ENCODE measurements around the gene FRAT1.

The FRAT1 gene

DNA sequence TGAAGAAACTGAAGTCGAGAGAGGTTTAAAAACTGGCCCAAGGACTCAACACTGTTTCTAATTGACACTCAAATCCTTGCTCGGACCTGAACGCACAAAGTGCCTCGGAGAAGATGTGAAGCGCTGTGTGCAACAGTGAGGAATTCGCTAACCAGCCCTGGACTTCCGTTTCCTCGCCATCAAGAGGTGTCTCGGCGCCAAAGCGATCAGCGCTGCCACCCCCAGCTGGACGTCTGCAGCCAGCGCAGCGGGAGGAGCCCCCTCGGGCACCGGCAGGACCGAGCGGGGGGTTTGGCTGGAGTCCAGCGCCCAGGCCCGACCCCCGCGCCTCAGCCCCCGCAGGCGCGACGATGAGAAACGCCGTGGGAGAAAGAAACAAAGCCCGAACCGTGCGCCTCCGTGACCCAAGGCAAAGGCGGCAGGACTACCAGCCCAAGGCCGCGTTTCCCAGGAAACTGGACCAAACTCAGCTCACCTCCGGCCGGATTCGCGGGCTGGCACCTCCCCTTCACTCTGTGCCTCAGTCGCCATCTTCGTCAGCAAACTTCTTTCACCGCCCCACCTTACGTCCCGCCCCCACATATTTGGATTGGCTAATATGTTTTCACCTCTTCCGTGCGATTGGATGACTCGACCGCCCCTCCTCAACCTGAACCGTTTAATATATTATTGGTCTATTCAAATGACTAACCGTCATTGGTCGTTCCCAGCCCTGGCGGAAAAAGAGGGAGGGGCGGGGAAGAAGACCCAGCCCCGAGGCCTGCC is 26.8 kb upstream of the FRAT1 start, which contains the start of gene ARHGAP19:
ARHGAP19 (minus strand) TSS at position 541 of the 765 bp plus-strand sequence; CDS start at position 531, 10 bp downstream.
- Histone ChIP-seq H2AFZ (ENCODE audit: low read depth, low read length) (peak within 1 kb of the TSS; percentile 42), H3K9me3 (ENCODE audit: low read length) (no peaks in the 10 kb centered on the region), H3K27me3 (ENCODE audit: insufficient read depth, low read length) (no peaks in the 10 kb centered on the region), H3K4me1 (ENCODE audit: insufficient read depth, low read length) (no peaks in the 10 kb centered on the region), H3K36me3 (ENCODE audit: insufficient read depth, low read length) (no peaks in the 10 kb centered on the region), H3K4me3 (ENCODE audit: low read length) (peak within 1 kb of the TSS; percentile 61)

DNA sequence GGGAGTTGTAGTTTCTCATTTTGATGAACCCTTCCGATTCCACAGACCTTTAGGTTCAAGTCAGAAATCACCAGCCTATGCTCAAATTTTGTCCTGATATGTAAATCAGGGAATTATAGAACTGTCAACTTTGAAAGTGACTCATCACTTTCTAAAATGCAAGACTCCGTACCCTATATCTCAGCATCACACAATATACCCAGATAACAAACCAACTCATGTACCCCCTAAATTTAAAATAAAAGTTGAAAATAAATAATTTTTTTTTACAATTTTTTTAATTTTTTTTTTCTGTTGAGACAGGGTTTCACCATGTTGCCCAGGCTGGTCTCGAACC is 26.2 kb upstream of the FRAT1 start:
- H3K4me1 ChIP-seq (ENCODE audit: insufficient read depth, low read length), result no peaks in the 10 kb centered on the region
- no peaks in the 10 kb centered on the region for H3K36me3 ChIP-seq (ENCODE audit: insufficient read depth, low read length)
- no peak overlapping the region for H2AFZ ChIP-seq (ENCODE audit: low read depth, low read length)
- no peaks in the 10 kb centered on the region for H3K9me3 ChIP-seq (ENCODE audit: low read length)
- peak overlapping the region; percentile 23 for H3K4me3 ChIP-seq (ENCODE audit: low read length)
- H3K27me3 ChIP-seq (ENCODE audit: insufficient read depth, low read length), result no peaks in the 10 kb centered on the region

DNA sequence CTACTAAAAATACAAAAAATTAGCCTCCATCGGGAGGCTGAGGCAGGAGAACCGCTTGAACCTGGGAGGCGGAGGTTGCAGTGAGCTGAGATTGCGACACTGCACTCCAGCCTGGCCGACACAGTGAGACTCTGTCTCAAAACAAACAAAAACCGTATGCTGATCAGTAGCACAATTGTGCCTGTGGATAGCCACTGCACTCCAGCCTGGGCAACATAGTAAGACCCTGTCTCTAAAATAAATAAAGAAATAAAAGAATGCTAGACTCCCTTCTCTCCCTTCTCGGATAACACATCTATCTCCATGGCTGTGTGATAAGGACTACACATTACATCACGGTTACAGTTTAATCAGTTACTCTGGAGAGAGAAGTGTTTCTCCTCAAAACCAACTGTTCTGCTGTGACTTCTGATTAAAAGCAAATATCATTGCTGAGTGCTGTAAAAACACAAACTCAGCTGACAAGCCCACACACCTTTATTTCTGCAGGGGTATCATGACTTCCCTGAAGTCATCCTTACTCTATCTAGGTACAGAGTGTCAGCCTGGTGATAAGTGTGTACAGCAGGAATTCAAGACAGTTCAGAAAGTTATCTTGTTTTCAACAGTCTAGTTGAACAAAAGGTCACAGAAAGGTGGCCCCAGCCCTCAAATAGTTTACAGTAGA is 21.4 kb upstream of the FRAT1 start:
- H3K4me3 ChIP-seq (ENCODE audit: low read length), result no peak overlapping the region
- no peaks in the 10 kb centered on the region for H3K36me3 ChIP-seq (ENCODE audit: insufficient read depth, low read length)
- no peaks in the 10 kb centered on the region for H3K4me1 ChIP-seq (ENCODE audit: insufficient read depth, low read length)
- H3K9me3 ChIP-seq (ENCODE audit: low read length), result no peaks in the 10 kb centered on the region
- no peak overlapping the region for H2AFZ ChIP-seq (ENCODE audit: low read depth, low read length)
- H3K27me3 ChIP-seq (ENCODE audit: insufficient read depth, low read length), result no peaks in the 10 kb centered on the region

DNA sequence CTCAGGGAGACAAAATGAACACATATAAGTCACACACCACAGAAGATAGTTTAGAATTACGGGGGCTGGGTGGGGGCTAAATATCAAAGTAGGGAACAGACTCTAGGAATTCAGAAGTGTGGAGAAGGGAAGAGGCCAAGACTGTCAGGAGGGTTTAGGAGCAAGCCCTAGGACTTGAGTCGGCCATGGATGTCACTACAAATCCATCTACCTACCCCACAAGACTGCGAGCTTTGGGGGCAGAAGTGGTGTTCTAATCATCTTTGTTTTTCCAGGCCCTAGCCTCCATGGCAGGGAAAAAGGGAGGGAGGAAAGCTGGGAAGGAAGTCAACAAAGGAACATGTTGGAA is 20.9 kb upstream of the FRAT1 start:
- no peaks in the 10 kb centered on the region for H3K9me3 ChIP-seq (ENCODE audit: low read length)
- H3K4me1 ChIP-seq (ENCODE audit: insufficient read depth, low read length), result no peaks in the 10 kb centered on the region
- H3K4me3 ChIP-seq (ENCODE audit: low read length), result no peak overlapping the region
- H3K27me3 ChIP-seq (ENCODE audit: insufficient read depth, low read length), result no peaks in the 10 kb centered on the region
- H2AFZ ChIP-seq (ENCODE audit: low read depth, low read length), result no peak overlapping the region
- H3K36me3 ChIP-seq (ENCODE audit: insufficient read depth, low read length), result no peaks in the 10 kb centered on the region

DNA sequence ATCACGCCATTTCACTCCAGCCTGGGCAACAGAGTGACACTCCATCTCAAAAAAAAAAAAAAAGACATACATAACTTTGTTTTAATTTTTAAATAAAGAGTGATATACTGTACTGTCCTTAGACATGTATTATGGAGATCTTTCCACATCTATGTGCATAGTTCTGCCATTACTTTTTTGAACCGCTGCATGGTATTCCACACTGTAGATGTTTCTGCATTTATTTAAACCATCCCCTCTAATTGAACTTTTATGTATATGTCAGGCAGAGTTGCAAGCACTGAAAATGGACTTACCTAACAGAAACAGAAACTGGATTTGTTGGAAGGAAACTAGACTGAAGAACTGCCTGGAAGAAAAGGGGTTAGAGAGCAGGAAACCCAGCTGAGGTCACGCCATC is 18.1 kb upstream of the FRAT1 start:
- no peaks in the 10 kb centered on the region for H3K9me3 ChIP-seq (ENCODE audit: low read length)
- H2AFZ ChIP-seq (ENCODE audit: low read depth, low read length), result no peak overlapping the region
- no peaks in the 10 kb centered on the region for H3K36me3 ChIP-seq (ENCODE audit: insufficient read depth, low read length)
- no peaks in the 10 kb centered on the region for H3K4me1 ChIP-seq (ENCODE audit: insufficient read depth, low read length)
- H3K4me3 ChIP-seq (ENCODE audit: low read length), result no peak overlapping the region
- H3K27me3 ChIP-seq (ENCODE audit: insufficient read depth, low read length), result no peaks in the 10 kb centered on the region

DNA sequence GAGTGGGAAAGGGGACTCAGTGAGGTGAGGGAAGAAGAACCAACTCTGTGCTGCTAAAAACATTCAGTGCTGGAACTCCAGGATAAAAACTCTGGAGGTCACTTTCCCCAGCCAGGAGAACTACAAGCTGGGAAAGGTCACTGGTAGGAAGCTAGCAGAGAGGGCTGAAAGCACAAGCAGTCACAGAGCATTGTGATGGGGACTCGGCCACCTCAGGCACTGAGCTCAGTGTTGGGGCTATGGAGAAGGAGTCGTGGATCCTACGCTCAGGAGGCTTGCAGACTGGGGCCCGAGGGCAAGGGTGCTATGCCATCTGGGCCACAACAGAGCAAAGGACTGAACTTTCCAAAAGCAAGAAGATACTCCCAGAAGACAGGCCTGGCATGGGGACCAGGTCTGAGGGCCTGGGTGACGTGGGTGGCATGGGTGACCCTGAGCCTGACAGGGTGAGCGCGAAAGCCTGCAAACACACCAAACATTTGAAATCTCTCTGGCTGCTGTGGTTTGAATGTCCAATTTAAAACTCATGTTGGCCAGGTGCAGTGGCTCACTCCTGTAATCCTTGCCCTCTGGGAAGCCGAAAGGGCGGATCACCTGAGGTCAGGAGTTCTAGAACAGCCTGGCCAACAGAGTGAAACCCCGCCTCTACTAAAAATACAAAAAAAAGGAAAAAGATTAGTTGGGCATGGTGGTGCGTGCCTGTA is 16.8 kb upstream of the FRAT1 start:
- Histone ChIP-seq H3K4me1 (ENCODE audit: insufficient read depth, low read length) (no peaks in the 10 kb centered on the region), H3K4me3 (ENCODE audit: low read length) (no peak overlapping the region), H3K27me3 (ENCODE audit: insufficient read depth, low read length) (no peaks in the 10 kb centered on the region), H2AFZ (ENCODE audit: low read depth, low read length) (no peak overlapping the region), H3K36me3 (ENCODE audit: insufficient read depth, low read length) (no peaks in the 10 kb centered on the region), H3K9me3 (ENCODE audit: low read length) (no peaks in the 10 kb centered on the region)

DNA sequence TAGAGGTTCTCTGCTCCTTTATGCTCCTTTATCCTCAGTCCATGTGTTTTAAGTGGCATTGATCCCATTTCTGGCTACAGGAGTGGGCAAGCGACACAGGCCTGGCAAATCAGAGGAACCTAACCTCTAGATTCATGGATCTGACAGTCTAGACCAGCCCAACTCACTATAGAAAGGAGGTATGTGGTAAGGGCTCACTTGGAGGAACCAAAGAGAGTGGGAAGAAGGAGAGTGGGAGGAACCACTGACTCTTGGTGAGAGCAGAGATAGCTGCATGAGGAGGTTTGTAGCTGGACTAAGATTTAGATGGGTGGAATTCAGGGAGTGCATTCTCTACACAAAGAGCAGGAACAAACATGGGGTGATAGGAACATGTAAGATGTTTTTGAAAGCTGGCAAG is 11.6 kb upstream of the FRAT1 start:
- H3K27me3 ChIP-seq (ENCODE audit: insufficient read depth, low read length), result peaks cover 3% of the 10 kb centered on the region
- no peak overlapping the region for H2AFZ ChIP-seq (ENCODE audit: low read depth, low read length)
- no peaks in the 10 kb centered on the region for H3K36me3 ChIP-seq (ENCODE audit: insufficient read depth, low read length)
- no peaks in the 10 kb centered on the region for H3K4me1 ChIP-seq (ENCODE audit: insufficient read depth, low read length)
- no peak overlapping the region for H3K4me3 ChIP-seq (ENCODE audit: low read length)
- H3K9me3 ChIP-seq (ENCODE audit: low read length), result no peaks in the 10 kb centered on the region

DNA sequence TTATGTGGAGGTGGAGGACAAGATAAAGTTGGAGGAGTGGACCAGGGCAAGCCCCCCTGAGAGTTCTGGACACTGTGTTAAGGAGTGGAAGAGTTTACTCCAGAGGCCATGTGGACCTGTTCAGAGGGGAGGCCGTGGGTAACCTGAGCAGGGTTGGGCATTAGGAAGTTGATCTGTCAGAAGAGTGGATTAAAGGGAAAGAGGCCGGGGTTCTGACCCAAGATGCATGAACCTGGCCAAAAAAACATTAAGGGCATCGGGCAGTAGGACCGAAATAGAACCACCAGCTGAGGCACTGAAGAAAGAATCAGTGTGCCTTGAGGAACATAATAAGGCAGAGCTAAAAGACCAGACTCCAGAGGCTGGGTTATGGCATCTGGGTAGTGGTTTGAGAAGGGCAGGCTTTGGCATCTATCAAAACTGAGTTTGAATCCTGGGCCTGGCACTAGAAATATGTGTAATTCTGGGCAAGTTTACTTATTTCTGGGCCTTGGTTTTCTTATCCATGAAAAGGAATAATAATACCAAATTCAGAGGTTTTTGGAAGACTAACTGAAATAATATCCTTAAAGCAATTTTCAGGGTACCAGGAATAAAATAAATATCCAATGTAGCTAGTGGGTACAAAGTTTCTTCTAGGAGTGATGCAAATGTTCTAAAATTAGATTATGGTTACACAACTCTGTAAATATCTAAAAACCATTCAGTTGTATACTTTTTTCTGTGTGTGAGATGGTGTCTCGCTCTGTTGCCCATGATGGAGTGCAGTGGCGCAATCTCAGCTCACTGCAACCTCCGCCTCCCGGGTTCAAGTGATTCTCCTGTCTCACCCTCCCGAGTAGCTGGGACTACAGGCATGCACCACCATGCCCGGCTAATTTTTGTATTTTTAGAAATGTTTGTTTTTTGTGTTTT is 10.9 kb upstream of the FRAT1 start:
- no peaks in the 10 kb centered on the region for H3K9me3 ChIP-seq (ENCODE audit: low read length)

DNA sequence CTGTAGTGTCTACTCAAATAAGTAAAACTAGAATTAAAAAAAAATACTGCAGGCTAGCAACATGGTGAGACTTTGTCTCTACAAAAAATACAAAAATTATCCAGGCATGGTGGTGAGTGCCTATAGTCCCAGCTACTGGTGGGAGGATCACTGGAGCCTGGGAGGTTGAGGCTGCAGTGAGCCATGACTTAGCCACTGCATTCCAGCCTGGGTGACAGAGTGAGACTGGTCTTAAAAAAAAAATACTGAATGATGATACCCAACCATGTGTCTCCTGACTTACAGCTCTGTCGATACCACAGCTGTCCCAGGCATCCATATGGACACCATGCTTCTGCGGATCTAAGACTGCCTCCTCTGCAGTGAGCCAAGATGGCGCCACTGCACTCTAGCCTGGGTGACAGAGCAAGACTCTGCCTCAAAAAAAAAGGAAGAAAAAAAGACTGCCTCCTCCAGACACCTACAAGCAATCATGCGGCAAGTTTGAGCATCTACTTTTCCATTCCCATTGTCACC is 7.9 kb upstream of the FRAT1 start:
- no peaks in the 10 kb centered on the region for H3K36me3 ChIP-seq (ENCODE audit: insufficient read depth, low read length)
- no peak overlapping the region for H3K4me3 ChIP-seq (ENCODE audit: low read length)
- H3K27me3 ChIP-seq (ENCODE audit: insufficient read depth, low read length), result peaks cover 12% of the 10 kb centered on the region
- no peaks in the 10 kb centered on the region for H3K9me3 ChIP-seq (ENCODE audit: low read length)
- no peak overlapping the region for H2AFZ ChIP-seq (ENCODE audit: low read depth, low read length)
- H3K4me1 ChIP-seq (ENCODE audit: insufficient read depth, low read length), result no peaks in the 10 kb centered on the region

More for the DNA sequence above, 10.9 kb upstream of the FRAT1 start:
- peaks cover 5% of the 10 kb centered on the region for H3K27me3 ChIP-seq (ENCODE audit: insufficient read depth, low read length)
- no peak overlapping the region for H2AFZ ChIP-seq (ENCODE audit: low read depth, low read length)
- no peaks in the 10 kb centered on the region for H3K36me3 ChIP-seq (ENCODE audit: insufficient read depth, low read length)
- H3K4me3 ChIP-seq (ENCODE audit: low read length), result no peak overlapping the region
- no peaks in the 10 kb centered on the region for H3K4me1 ChIP-seq (ENCODE audit: insufficient read depth, low read length)

DNA sequence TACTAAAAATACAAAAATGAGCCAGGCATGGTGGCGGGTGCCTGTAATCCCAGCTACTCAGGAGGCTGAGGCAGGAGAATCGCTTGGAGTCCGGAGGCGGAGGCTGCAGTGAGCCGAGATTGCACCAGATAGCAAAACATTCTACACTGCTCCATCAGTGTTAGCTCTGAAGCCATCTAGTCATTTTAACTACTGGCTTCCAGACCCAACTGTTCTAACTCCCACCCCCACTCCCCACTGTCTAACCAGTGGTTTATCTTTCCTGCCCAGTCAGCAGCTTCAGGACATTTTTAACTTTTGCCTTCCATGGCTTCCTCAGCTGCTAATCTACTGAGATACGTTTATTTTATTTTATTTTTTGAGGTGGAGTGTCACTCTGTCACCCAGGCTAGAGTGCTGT is 6.2 kb upstream of the FRAT1 start:
- Histone ChIP-seq H3K9me3 (ENCODE audit: low read length) (no peaks in the 10 kb centered on the region), H3K36me3 (ENCODE audit: insufficient read depth, low read length) (no peaks in the 10 kb centered on the region), H3K27me3 (ENCODE audit: insufficient read depth, low read length) (peaks cover 9% of the 10 kb centered on the region), H2AFZ (ENCODE audit: low read depth, low read length) (no peak overlapping the region), H3K4me1 (ENCODE audit: insufficient read depth, low read length) (no peaks in the 10 kb centered on the region), H3K4me3 (ENCODE audit: low read length) (no peak overlapping the region)

DNA sequence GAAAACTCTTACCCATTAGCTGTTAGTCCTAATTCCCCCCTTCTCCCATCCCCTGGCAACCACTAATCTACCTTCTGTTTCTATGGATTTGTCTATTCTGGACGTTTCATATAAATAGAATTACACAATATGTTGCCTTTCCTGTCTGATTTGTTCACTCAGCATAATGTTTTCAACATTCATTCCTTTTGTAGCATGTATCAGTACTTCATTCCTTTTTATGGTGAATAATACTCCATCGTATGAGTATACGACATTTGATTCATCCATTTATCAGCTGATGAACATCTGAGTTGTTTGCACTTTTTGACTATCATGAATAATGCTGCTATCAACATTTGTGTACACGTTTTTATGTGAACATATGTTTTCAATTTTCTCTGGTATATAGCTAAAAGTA is 4.4 kb upstream of the FRAT1 start:
- Histone ChIP-seq H3K4me1 (ENCODE audit: insufficient read depth, low read length) (peaks cover 3% of the 10 kb centered on the region), H3K27me3 (ENCODE audit: insufficient read depth, low read length) (peaks cover 9% of the 10 kb centered on the region), H3K4me3 (ENCODE audit: low read length) (no peak overlapping the region), H2AFZ (ENCODE audit: low read depth, low read length) (no peak overlapping the region), H3K9me3 (ENCODE audit: low read length) (no peaks in the 10 kb centered on the region), H3K36me3 (ENCODE audit: insufficient read depth, low read length) (no peaks in the 10 kb centered on the region)

DNA sequence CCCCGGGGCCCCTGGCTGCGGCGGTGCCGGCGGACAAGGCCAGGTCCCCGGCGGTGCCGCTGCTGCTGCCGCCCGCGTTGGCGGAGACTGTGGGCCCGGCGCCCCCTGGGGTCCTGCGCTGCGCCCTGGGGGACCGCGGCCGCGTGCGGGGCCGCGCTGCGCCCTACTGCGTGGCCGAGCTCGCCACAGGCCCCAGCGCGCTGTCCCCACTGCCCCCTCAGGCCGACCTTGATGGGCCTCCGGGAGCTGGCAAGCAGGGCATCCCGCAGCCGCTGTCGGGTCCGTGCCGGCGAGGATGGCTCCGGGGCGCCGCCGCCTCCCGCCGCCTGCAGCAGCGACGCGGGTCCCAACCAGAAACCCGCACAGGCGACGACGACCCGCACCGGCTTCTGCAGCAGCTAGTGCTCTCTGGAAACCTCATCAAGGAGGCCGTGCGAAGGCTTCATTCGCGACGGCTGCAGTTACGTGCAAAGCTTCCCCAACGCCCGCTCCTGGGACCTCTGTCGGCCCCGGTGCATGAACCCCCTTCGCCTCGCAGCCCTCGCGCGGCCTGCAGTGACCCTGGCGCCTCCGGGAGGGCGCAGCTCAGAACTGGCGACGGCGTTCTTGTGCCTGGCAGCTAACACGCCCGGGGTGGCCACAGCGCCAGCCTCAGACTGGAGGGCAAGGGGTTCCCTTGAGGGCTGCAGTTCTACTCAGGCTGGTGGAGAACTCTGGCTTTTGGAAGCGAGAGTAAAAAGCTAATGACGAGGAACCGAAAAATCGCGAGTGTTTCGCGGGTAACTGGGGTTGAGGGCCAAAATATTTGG is 804 bp downstream of the FRAT1 start:
- Histone ChIP-seq H3K4me1 (ENCODE audit: insufficient read depth, low read length) (peaks cover 20% of the 10 kb centered on the region), H3K4me3 (ENCODE audit: low read length) (peak overlapping the region; percentile 69), H3K27me3 (ENCODE audit: insufficient read depth, low read length) (peaks cover 7% of the 10 kb centered on the region), H3K36me3 (ENCODE audit: insufficient read depth, low read length) (no peaks in the 10 kb centered on the region), H3K9me3 (ENCODE audit: low read length) (peaks cover 2% of the 10 kb centered on the region), H2AFZ (ENCODE audit: low read depth, low read length) (peak overlapping the region; percentile 50)

All from neuron (in vitro differentiated cells).